ENCODE measurements around the gene SNAPC2.

The SNAPC2 gene
- long read RNA-seq, donor 1, transcript SNAPC2-201 (5 exons, 1,542 nt), result major isoform, 14 of 16 reads
- long read RNA-seq, donor 1, partial matches to known transcripts, result 0 of 16 reads
- long read RNA-seq, donor 1, other reads (novel, unspliced or antisense), result 0 of 16 reads
- long read RNA-seq, donor 2, transcript SNAPC2-201 (5 exons, 1,542 nt), result major isoform, 6 of 9 reads
- long read RNA-seq, donor 2, partial matches to known transcripts, result 0 of 9 reads
- long read RNA-seq, donor 2, other reads (novel, unspliced or antisense), result 0 of 9 reads
- long read RNA-seq, donor 3, partial matches to known transcripts, result 0 of 4 reads
- long read RNA-seq, donor 3, other reads (novel, unspliced or antisense), result 0 of 4 reads
- long read RNA-seq, donor 4, transcript SNAPC2-201 (5 exons, 1,542 nt), result major isoform, 5 of 7 reads
- long read RNA-seq, donor 4, partial matches to known transcripts, result 0 of 7 reads
- long read RNA-seq, donor 4, other reads (novel, unspliced or antisense), result 0 of 7 reads
- long read RNA-seq, donor 5, transcript SNAPC2-201 (5 exons, 1,542 nt), result major isoform, 5 of 18 reads
- long read RNA-seq, donor 5, partial matches to known transcripts, result 11 of 18 reads
- long read RNA-seq, donor 5, other reads (novel, unspliced or antisense), result 0 of 18 reads
- long read RNA-seq, donor 6, transcript SNAPC2-201 (5 exons, 1,542 nt), result major isoform, 9 of 14 reads
- long read RNA-seq, donor 6, partial matches to known transcripts, result 0 of 14 reads
- long read RNA-seq, donor 6, other reads (novel, unspliced or antisense), result 0 of 14 reads
- long read RNA-seq, donor 7, result 0 reads
- long read RNA-seq, donor 8, transcript SNAPC2-201 (5 exons, 1,542 nt), result major isoform, 5 of 10 reads
- long read RNA-seq, donor 8, partial matches to known transcripts, result 0 of 10 reads
- long read RNA-seq, donor 8, other reads (novel, unspliced or antisense), result 0 of 10 reads

GRCh38 chr19:7919610-7920518 lies at the start of gene SNAPC2:
Gene SNAPC2 (plus strand): TSS chr19:7920338. CDS start chr19:7920367, 29 bp downstream.
- DNase-seq, result peak; percentile 100

DNA sequence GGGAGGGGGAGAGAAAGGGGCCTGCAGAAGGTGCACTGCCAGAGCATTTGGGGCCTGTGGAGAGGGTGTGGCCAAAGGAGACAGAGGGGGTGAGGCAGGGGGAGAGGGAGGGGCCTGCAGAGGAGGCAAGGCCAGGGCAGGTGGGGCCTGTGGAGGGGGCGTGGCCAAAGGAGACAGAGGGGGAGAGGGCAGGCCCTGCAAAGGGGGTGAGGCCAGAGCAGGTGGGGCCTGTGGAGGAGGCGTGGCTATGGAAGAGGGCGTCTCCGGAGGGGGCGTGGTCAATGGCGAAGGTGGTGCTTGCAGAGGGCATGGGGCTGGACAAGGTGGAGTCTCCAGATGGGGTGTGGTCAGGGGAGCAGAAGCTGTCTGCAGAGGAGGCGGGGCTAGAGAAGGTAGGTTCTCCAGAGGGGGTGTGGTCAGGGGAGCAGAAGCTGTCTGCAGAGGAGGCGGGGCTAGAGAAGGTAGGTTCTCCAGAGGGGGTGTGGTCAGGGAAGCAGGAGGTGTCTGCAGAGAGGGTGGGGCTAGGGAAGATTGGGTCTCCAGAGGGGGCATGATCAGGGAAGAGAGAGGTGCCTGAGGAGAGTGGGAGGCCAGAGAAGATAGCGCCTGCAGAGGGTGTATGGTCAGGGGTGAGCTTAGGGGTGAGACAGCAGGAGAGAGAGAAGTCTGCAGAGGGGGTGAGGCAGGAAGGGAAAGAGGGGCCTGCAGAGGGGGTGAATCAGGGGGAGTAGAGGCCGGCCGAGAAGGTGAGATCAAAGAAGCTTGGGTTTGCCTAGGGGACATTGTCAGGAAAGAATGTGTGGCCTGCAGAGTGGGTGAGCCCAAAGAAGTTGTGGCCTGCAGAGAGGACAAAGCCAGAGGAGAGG lies 49.3 kb upstream of the SNAPC2 start:
- no peak for DNase-seq

DNA sequence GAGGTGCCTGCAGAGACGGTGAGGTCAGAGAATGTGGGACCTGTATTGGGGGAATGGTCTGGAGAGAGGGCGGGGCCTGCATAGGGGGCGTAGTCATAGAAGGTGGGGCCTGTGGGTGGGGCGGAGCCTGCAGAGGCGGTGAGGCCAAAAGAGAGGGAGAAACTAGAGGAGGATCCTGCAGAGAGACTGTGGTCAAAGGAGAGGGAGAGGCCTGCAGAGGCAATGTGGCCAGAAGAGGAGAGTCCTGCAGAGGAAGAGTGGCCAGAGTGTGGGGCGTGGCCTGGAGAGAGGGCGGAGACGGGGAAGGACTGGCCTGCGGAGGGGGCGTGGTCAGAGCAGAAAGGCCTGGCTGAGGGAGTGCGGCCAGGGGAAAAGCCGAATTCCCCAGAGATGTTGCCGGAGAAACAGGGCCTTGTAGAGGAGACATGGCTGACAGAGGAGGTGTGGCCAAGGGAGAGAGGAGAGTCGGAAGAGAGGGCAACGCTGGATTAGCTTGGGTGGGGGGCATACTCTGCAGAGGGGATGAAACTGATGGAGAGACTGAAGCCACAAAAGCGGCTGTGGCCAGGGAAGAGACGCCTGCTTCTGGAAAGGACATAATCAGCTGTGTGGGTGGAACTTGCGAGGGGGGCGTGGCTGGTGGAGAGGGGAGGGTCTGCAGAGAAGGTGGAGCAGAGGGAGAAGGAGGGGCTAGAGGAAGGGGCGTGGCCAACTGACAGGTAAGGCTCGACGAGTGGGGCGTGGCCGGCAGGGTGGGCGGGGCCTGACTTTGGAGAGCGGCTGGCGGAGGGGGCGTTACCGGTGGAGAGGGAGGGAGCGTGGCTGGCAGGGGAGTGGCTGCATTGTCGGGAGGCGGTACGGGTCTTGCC lies 48.5 kb upstream of the SNAPC2 start:
- peak; percentile 82 for DNase-seq

DNA sequence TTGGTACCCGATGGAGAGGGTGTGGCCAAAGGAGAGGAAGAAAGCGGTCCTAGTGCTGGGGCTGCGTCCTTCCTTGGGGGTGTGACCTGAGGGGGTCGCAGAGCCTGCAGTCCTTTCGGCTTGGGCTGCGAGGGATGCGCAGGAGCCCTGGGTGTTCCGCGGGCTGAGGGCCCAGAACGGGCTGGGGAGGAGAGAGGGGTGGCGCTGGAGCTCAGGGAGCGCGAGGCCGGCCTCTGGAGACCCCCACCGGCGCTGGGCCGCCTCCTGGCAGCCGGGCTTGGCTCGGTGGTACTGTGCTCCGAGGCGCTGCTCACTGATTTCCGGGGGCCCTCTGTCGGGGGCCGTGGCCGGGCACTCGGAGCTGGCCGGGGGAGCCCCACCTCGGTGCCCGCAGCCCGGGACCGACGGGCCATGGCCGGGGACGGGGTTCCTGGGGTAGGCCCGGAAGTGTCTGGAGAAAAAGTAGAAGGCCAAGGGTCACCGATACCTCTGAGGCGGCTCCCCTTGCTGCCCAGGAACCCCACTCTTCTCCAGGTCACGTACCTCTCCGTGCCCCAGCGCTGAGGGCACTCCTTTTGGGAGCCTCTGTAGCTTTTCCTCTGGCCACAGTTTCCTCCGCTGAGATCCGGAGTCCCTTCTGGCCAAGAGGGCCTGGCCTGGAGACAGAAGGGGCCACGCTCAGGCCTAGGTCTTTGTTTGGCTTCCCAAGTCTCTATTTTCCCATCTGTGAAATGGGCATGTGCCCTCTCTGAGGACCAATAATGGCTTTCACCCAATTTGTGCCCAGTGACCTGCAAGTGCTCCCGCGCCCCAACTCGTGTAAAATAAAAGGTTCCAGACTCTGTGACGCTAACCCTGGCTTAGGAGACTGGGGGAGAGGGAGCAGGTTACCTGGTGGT lies 47.6 kb upstream of the SNAPC2 start:
- no peak for DNase-seq

DNA sequence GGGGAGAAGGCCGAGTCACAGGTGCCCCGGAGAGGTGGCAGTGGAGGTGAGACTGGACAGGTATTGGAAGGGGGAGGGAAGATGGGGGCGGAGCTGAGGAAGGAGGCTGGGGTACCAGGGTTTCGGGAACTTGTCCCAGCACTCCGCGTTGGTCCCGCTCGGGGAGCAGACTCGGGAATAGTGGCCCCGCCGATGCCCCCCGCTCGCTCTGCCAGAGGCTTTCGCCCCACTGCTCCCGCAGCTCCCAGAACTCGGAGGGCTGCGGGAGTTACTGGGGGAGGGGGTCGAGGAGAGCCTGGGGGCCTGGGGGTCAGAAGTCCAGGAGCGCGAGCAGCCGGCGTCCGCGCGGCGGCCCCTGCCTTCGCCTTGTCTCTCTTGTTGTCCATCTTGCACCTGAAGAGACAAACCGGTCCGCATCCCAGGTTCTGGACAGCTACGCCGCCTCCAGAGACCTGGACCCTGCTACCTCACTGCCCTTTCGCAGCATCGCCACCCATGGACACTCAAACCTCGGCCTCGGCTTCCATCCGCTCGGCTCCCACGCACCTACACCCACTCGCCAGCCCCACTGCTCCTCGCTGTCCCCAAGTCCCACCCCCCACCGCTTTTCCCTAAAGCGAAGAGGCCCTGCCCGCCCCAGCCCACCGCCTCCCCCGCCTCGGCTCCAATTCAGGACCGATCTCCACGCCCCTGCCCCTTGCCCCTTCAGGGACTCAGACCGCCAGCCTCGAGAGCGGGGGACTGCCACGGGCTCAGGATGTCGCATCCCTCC lies 46.6 kb upstream of the SNAPC2 start:
- no peak for DNase-seq

DNA sequence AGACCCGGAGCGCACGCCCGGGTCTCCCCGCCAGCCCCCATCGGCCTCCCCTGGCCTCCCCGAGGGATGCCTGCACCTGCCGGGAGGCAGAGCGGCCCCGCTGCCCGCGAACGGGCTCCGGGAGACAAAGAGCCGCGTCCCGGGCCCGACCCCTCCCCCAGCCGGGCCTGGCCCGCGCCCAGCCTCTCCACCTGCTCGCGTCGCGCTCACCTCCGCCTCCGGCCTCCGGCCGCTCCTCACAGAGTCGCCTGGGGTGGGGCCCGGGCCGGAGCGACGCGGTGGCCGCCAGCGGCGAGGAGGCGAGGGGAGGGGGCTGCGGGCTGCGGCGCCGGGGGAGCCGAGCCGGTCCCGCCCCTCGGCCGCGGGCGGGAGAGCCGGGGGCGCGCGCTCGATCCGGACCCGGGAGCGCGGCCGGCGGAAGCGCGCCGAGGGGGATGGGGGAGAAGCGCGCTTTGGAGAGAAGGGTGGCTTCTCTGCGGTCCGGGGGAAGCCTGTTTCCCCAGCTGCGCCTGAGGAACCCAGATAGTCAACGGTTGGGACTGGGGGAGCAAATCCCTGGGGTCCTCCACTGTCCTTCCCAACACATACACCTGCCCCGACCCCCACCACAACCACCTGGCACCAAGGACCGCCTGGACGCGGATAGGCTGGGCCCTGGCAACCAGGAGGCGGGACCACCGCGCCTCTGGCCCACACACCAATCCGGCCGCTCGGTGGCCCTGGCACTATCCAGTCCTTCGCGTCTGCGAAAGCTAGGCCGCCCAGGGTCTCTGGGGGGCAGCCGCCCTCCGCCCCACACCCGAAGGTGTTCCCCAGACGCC lies 45.9 kb upstream of the SNAPC2 start, which contains the start of gene PRR36:
Gene PRR36 (minus strand): TSS at position 315 of the 821 bp plus-strand sequence. CDS start 701 bp downstream, outside the sequence.
- DNase-seq, result peak; percentile 89

DNA sequence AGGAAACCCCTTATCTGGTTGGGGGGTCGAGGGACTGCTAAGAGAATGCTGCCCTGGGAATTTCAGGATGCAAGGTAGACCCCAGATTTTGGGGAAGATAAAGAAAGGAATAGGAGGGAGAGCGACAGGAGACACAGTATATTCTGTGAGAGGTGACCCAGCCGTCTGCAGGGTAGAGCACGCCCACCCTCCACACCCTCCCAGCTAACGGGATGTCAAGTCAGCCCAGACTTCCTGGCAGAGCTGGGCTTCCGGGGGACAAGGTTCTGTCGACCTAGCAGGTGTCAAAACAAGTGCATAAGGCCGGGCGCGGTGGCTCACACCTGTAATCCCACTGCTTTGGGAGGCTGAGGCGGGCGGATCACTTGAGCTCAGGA lies 45.3 kb upstream of the SNAPC2 start:
- DNase-seq, result no peak

GRCh38 chr19:7877249-7877836 lies 42.8 kb upstream of the SNAPC2 start:
- no peak for DNase-seq

DNA sequence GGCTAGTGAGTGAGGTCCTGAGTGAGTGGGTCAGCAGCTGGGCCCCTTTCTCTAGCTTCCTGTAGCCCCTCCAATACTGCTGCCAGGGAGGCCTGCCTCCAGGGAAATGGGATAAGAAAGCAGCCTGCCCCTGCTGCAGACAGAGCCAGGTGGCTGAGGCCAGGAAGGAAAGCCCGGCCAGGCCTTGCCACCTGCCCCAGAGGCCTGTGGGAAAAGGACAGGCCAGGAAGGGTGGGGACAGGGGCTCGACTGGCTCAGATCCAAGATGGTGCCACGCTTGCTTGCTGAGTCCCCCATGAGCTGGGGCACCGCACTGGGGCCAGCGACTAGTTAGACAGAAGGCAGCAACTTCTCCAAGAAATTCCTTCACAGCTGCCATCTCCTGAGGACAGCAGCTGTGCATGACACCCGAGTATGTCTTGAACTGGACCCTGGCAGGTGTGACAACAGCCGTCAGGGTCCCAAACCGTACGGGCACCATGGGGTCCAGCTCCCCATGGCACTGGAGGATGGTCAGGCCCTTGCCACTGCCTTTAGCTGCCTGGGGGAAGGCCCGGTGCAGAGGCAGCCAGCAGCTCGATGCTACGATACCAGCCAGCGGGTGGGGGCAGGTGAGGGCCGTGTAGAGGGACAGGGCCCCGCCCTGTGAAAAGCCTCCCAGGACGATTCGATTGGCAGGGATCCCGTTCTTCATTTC lies 40.9 kb upstream of the SNAPC2 start:
- no peak for DNase-seq

DNA sequence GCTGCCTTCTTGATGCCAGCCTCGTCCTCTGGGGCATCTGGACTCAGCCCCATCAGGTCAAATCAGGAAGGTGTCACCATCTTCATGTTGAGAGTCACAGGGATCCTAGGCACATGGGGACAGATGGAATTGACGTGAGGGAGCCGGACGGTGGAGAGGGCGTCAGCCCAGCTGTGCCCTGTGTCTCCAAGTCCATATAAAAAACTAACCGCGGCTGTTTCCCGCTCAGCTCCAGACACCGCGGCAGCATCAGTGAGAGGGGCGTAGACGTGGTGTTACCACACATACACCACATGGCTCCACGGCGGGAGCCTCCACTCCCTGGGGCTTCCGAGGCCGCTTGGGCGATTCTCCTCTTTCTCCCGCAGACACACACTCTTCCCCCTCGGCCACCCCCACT lies 40.3 kb upstream of the SNAPC2 start:
- no peak for DNase-seq

DNA sequence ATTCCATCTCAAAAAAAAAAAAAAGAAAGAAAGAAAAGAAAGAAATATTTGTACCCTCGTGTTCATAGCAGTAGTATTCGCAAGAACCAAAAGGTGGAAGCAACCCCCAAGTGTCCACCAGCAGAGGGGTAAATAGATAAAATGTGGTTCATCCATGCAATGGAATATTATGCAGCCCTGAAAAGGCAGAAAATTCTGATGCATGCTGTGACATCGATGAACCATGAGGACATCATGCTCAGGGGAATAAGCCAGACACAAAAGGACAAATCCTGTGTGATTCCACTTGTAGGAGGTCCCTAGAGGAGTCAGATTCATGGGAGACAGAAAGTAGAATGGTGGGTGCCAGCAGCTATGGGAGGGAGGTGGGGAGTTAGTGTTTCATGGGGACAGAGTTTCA lies 38.2 kb upstream of the SNAPC2 start:
- DNase-seq, result no peak

DNA sequence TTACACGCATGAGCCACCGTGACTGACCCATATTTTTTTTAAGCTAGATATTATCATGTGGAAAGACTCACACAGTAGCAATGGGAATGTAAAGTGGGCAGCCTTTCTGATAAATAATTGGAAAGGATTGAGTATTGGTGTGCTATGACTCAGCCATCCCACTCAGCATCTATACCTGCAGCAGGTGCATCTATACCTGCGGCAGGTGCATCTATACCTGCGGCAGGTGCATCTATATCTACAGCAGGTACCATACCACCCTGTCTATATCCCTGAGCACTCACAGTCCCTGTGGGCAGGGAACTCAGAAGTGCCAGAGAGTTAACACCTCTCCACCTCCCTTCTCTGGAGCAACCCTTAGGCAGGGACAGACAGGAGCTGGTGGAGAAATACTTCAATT lies 37.0 kb upstream of the SNAPC2 start:
- DNase-seq, result no peak

DNA sequence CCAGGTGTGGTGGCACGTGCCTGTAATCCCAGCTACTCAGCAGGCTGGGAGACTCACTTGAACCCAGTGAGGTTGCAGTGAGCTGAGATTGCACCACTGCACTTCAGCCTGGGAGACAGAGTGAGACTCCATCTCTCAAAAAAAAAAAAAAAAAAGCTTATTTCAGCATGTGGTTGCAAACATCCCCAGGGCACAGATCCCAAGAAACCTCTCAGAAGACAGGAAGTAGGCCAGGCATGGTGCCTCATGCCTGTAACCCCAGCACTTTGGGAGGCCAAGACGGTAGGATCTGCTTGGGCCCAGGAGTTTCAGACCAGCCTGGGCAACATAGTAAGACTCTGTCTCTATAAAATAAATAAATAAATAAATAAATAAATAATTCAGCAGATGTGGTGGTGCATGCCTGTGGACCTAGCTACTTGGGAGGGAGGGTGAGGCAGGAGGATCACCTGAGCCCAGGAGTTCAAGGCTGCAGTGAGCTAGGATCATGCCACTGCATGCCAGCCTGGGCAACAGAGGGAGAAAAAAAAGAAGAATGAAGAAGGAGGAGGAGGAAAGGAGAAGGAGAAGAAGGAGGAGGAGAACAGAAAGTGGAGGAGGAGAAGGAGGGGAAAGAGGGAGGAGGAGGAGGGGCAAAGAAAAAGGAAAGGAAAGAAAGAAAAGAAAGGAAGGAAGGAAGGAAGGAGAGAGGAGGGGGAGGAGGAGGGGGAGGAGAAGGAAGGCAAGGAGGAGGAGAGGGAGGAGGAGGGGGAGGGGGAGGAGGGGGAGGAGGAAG lies 36.2 kb upstream of the SNAPC2 start:
- DNase-seq, result no peak

DNA sequence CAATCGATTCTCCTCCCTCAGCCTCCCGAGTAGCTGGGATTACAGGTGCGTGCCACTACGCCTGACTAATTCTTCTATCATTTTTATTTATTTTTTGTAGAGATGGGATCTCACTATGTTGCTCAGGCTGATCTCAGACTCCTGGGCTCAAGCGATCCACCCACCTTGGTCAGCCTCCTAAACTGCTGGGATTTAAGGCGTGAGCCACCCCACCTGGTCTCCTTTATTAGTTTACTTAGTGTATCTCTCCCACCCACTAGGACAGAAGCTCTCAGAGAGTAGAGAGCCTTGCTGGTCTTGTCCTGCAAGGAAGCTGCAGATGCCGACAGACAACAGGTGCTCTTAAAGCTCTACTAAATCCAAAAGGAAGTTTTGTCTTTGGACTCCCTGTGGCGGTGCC lies 34.3 kb upstream of the SNAPC2 start:
- DNase-seq, result no peak

DNA sequence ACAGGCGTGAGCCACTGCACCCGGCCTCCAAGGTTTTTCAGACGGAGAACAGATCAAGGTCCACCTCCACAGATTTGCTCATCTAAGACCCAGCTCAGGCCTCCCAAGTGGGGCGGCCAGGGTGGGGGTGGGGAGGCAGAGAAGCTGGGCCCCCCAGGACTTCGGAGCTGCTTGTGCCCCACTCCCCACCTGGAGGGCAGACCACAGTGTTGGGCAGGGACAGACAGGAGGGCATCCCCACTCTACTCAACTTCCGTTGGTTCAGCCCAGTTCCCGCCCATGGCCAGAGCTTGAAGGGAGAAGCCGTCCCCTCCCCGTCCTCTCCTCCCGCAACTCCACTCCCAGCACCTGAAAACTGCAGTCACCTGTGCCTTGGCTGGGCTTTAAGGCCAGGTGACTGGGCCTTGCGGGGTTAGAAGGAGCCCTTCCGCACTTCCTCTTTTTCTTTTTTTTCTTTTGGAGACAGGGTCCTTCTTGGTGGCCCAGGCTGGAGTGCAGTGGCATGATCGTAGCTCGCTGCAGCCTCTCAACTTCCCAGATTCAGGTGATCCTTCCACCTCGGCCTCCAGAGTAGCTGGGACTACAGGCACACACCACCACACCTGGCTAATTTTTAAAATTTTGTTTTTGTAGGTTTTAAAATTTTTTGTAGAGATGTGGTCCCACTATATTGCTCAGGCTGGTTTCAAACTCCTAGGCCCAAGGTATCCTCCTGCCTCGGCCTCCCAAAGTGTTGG lies 32.6 kb upstream of the SNAPC2 start:
- DNase-seq, result no peak

All from right kidney (tissue), 9 donors.